Left renal pelvis (tissue), 4 donors: ENCODE data around the gene ARMC5. TPM values are rescaled to one million over a fixed set of nuclear protein-coding genes. Genes with fewer than 3 reads are reported as not detected.
A peak's percentile ranks its signal among the peaks of the same experiment; 100 is the strongest.
"Not testable (repeated sequence)": the region's sequence is repeated elsewhere in the genome, so short reads cannot be mapped to it uniquely, and the experiment has no call there.

ENCODE experiments used
- DNase-seq, 4 donors: peaks; one replicate each; pipeline ENCODE4 v3.0.0-alpha.2; 2013; ENCODE audit warnings: low read depth in 4 of 4, low spot score in 3 of 4
- polyA plus RNA-seq, 4 donors: library from polyadenylated mRNA; unstranded; fragments of 120-200 nt; gene quantifications; one replicate each; pipeline ENCODE4 v1.2.1, GENCODE V29; 2013; ENCODE audit not compliant: insufficient read length in 4 of 4

The ARMC5 gene
- polyA plus RNA-seq, 4 donors, result 9.0 to 15.1 (median 10.3) TPM

DNA sequence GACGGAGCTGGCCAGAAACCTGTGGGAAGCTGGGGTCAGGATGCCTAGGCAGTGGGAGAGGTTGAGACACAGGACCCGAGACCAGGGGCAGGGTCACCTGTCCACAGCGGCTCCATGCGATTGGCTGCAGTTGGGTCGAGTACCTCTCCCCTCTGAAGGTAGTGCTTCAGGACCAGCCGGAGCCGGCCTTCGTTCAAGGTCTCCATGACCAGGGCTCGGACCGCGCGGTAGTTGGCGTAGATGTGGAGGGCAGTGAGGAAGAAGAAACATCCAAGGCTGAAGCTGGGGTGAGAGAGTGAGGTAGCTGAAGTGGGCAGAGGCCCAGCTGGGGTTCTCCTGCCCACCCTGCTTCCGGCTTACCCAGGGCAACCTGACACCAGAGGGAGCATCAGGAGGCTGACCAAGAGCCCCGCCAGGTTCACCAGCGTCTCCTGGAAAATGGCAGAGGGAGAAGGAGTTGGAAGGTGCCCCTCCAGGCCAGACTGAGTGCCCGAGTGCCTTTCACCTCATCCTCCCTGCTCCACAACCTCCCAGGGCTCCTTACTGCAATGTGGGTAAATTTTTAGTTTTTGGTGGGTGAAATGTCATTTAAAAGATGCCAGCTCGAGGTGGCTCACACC, 34.3 kb downstream of the ARMC5 start:
- DNase-seq, result no peak

DNA sequence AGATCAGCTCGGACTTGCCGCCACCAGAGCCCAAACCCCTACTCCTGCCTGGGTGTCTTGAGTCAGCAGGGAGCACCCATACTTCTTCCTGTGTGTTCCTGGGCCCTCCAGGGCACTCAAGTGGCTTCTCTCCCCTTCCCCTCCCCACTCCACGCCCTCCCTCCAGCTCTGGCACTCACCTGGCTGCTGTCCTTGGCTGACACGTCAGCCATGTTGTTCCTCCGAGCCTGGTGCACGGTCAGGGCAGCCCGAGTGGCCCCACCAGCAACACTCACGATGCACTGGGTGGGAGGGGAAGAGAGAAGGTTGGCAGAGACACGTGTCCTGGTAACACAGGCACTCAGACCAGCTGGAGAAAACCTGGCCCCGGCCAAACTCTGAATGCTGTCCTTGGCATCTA, 37.4 kb downstream of the ARMC5 start:
- DNase-seq, result no peak

DNA sequence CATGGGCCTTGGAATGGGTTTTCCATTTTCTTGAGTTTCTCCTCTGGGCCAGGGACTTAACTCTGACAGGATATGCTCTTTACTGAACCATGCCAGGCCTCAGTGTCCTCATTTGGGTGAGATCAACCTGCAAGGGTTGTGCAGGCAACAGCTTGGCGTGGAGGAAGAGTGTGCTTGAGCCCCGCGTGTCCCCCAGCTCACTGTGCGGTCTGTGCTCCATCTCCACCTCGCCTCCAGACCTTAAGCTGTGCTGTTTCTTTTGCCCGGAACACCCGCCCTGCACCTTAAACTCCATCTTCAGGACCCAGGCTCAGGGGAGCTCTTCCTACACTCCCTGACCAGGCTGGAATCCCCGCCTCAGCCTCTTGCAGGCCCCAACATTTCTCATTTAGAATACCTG, 39.2 kb downstream of the ARMC5 start:
- no peak for DNase-seq

DNA sequence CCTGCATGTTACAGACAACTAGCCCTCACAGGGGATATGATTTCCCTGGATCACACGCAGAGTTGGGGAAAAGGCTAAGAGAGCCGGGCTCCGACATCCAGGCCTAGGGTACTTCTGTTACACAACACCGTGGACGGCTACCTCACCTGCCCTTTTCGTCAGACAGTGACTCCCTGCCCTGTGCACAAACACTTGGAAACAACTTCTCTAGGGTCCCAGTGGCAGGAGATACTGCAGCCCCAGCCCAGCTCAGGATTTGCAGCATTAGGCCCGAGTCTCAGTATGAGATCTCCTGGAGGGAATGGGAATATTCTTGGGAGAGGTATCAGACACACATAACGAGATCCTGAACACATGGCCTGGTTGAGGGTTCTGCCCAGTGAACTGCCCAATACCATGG, 40.6 kb downstream of the ARMC5 start:
- DNase-seq, result no peak

DNA sequence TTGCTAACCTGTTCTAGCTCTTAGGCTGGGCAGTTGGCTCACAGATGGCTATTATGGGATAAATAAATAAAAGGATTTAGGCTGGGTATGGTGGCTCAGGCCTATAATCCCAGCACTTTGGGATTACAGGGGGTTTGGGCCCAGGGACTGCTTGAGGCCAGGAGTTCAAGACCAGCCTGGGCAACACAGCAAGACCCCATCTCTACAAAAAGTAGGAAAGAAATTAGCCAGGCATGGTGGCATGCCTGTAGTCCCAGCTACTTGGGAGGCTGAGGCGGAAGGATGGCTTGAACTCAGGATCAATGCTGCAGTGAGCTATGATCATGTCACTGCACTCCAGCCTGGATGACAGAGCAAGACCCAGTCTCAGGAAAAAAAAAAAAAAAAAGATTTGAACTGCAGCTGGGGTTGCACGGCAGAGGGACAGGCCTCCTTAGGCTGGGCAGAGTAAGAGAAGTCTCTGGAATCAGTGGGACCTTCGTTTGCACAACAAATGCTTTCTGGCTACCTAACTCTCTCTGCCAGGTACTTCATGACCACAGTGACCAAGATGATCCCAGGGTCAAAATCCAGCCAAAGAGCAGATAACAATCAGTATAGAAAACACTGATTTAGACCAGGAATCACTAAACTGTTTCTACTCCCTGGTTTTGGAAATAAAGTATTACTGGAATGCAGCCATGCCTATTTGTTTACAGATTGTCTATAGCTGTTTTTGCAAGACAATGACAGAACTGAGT, 42.1 kb downstream of the ARMC5 start:
- DNase-seq, result no peak

DNA sequence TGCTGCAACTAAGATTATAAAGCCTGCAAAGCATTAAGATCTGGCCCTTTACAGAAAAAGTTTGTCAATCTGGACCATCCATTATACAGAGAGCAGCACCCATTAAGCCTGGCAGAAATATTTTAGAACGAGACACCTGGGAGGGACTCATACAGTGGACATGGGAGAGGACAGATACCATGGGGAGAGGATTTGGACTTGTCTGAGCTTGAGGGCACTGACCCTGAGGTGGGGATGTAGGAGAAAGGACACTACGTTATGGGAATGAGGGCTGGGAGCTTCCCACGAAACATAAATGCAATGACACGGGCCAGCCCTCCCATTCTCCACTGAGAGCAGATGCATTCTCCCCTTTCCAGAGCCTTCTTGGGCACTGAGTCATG, 42.7 kb downstream of the ARMC5 start:
- DNase-seq, result no peak

DNA sequence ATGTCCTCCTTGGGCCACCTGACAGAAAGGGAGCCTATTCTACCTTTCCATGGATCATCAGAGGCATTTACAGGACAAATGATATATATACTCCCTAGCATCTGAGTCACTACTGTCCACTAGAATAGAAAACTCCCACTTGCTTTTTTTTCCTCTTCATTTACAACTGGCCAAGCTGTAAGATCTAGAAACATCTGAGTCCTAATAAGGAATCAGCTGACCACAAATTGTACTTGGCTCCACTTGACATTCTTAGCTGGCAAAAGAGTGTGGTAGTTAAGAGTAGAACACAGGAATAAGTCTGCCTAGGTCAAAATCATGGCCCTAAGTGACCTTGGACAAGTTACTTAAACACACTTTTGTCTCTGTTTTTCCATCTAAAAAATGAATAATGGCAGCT, 43.7 kb downstream of the ARMC5 start:
- DNase-seq, result no peak

DNA sequence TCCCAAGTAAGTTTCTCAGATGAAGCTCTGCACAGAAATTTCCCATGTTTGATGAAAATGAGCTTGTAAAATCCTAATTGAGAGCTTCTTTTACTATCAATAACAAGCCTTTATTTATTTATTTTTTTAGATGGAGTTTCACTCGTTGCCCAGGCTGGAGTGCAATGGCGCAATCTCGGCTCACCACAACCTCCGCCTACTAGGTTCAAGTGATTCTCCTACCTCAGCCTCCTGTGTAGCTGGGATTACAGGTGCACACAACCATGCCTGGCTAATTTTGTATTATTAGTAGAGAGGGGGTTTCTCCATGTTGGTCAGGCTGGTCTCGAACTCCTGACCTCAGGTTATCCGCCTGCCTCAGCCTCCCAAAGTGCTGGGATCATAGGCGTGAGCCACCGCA, 44.3 kb downstream of the ARMC5 start:
- DNase-seq, result not testable (repeated sequence)

DNA sequence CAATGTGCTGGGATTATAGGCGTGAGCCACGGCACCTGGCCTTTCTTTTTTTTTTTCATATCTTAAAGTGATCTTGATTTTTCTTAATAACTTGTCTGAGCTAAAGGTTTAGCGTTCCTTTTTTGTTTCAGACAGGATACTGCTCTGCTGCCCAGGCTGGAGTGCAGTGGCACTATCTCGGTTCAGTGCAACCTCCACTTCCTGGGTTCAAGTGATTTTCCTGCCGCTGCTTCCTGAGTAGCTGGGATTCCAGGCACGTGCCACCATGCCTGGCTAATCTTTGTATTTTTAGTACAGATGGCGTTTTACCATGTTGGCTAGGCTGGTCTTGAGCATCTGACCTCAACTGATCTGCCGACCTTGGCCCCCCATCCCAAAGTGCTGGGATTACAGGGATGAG, 44.9 kb downstream of the ARMC5 start:
- no peak for DNase-seq

DNA sequence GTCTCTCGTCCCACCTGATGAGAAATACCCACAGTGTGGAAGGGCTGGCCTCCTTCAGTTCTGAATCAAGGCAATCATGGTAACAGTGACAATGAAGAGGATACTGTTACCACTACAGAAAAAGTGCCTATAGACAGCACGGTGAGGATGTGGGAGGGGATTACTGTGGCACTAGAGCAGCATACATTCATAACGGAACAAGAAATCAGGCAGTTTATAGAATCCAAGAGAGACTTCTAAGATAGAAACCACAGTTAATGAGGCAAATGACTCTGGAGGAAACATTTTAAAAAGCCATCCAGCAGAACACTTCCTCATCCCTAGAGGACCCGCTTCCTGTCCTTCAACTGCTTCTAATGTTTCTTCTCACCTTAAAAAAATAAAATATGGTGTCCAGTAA, 46.2 kb downstream of the ARMC5 start:
- no peak for DNase-seq

DNA sequence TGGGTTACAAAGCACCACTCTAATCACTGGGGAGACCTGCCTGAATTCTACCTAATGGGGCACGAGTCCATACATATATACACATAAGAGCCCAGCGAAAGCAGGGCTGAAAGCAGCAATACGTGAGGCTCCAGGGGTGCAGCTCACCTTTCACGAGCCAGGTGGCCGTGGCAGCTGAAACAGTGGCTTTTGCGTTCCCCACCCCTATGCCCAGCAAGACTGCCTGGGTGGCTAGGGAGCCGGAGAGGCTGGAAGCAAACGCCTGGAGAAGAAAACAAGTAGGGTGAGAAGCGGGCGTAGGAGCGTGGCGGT, 48.3 kb downstream of the ARMC5 start:
- DNase-seq, result no peak

DNA sequence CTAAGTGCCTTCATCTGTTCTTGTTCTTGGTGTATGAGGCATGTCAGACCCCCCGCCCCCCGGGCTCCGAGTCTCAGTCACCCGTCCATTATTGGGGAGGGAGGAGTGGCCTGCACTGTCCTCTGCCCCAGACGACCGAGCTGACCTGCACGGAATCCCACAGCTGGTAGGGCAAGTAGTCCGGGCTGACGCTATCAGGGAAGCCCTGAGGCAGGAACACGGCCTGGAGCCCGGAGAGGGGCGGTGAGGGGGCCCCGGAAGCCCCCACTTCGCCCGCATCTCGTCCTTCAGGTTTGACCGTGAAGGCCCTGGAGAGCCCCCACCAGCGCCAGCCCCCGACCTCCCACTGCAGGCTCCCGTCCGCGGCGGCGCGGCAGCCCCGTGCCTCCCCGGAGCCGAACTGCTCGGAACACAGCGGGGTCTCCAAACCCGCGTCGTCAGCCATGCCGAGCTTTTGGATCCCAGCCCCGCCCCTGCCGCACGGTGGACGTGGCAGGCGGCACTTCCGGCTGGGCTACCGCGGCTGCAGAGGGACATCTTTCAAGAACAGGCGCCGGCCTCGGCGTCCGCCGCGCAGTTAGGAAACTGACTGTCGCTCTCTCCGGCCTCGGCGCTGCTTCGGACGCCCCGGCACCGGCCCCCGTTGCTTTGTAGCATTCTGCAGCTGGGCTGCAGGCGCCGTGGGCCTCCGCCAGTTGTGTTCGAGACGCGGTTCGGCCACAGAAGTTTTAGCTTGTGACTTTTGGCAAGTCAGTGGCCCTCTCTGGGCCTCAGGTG, 48.8 kb downstream of the ARMC5 start, which contains the start of gene RUSF1:
Gene RUSF1 (minus strand): TSS at position 463 of the 777 bp plus-strand sequence. CDS start 18 bp downstream, at position 445.
- DNase-seq, result peak; percentile 80 to 85 (median 82)

DNA sequence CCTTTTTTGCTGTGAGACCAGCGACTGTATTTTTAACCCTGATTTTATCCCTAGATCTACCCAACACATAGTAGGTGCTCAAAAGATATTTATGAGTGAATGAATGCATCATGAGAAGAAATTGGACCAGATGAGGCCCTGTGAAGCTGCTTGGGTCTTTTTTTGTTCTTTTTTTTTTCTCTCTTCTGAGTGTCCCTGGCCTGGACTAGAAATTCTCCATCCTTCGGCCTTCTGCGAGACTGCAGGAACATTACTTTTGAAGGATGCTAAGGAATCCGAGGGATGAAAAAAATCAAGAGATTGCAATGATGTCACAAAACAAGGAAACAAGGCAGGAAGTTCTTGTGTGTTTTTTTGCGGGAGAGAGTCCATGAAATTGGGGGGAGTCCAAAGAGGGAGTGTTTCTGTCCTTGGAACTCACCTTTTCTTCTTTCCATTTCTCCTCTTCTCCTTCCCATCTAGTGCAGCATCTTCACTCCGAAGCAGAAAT, 49.5 kb downstream of the ARMC5 start:
- DNase-seq, result no peak

DNA sequence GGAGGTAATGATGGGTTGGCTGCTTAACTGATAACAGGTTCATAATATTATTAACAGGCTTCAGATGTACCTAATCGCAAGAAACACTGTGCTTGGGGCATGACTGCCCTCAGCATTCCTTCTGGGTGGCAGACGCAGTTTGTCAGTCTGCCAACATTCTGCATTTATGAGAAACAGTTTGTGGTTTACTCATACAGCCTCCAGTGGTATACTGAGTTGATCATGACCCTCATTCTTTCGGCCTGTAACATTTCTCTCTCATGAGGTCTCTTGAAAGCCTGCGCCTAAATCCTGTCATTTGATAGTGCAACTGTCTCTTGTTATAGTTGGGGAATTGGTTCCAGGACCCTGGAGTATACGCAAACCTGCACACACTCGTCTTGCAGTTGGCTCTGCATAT, 53.8 kb downstream of the ARMC5 start:
- no peak for DNase-seq

DNA sequence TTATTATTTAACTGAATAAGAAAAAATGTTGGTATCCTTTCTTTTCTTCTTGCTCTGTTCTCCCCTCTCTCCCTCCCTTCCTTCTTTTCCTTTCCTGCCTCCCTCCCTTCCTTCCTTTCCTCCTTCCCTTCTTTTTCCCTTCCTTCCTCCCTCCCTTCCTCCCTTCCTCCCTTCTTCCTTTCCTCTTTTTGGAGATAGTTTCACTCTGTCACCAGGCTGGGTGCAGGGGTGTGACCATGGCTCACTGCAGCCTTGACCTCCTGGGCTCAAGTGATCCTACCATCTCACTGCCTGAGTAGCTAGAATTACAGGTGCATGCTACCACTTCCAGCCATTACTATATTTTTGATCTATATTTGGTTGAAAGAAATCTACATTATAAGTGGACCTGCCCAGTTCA, 54.6 kb downstream of the ARMC5 start:
- DNase-seq, result no peak

Other genes starting within 250 kb of the ARMC5 start
- gene TRIM72, start 245.4 kb upstream of the ARMC5 start, polyA plus RNA-seq, result under 1 TPM; 0.04 to 0.15 (median 0.11) TPM
- gene PYDC1, start 242.4 kb upstream of the ARMC5 start, polyA plus RNA-seq, result not detected
- 1 to 10 TPM; 1.3 to 5.4 (median 2.5) TPM for gene ITGAM, start 199.5 kb upstream of the ARMC5 start, polyA plus RNA-seq
- gene ITGAX, start 104.3 kb upstream of the ARMC5 start, polyA plus RNA-seq, result 1 to 10 TPM in 2 of 4 donors, under 1 TPM in 2; 0.53 to 1.8 (median 1.0) TPM
- under 1 TPM in 3 of 4 donors, not detected in 1; 0.09 to 0.18 (median 0.10) TPM for gene ITGAD, start 66.2 kb upstream of the ARMC5 start, polyA plus RNA-seq
- gene COX6A2, start 31.1 kb upstream of the ARMC5 start, polyA plus RNA-seq, result under 1 TPM in 3 of 4 donors, not detected in 1; 0.60 to 0.99 (median 0.79) TPM
- 1 to 10 TPM; 2.8 to 3.2 (median 2.9) TPM for gene ZNF843, start 16.7 kb upstream of the ARMC5 start, polyA plus RNA-seq
- gene TGFB1I1, start 12.7 kb downstream of the ARMC5 start, polyA plus RNA-seq, result 10 to 100 TPM; 43.7 to 69.1 (median 45.9) TPM
- gene SLC5A2, start 23.6 kb downstream of the ARMC5 start, polyA plus RNA-seq, result 10 to 100 TPM; 18.9 to 65.6 (median 43.6) TPM
- 10 to 100 TPM; 70.6 to 95.9 (median 77.2) TPM for gene RUSF1, start 48.9 kb downstream of the ARMC5 start, polyA plus RNA-seq
- gene AHSP, start 68.4 kb downstream of the ARMC5 start, polyA plus RNA-seq, result 10 to 100 TPM in 1 of 4 donors, 1 to 10 TPM in 3; 3.0 to 80.8 (median 7.6) TPM